HEK293 (cell line): ENCODE measurements around the gene AMPH.

Source experiments
- CTCF ChIA-PET: fragments of 350-600 bp; formaldehyde crosslinking; extraction: SDS; loops from one replicate; lab custom pipeline; 2021; ENCODE audit warnings: antibody characterized with exemption; lab: Yijun Ruan, JAX
- POLR2A ChIA-PET: fragments of 300-600 bp; formaldehyde crosslinking; extraction: SDS; loops from one replicate; lab custom pipeline; 2020; ENCODE audit warnings: antibody characterized with exemption, inconsistent platforms; lab: Yijun Ruan, JAX
- H3K27ac ChIP-seq: fragments of 200-500 bp; sonication (Bioruptor generic); 2 replicates; pipeline ENCODE4 v1.5.1; 2014; ENCODE audit warnings: low read depth, low read length, control low read depth, inconsistent platforms; ENCODE audit errors: extremely low read depth
- H3K36me3 ChIP-seq, 2 experiments: fragments of 200-500 bp in 1 of 2; sonication (Bioruptor generic) in 1 of 2; 1 replicate in 1 of 2; 2 replicates in 1 of 2; pipeline ENCODE4 v1.5.1; 2014 to 2017; ENCODE audit warnings: inconsistent platforms in 2 of 2, low read length in 2 of 2; ENCODE audit not compliant: control insufficient read depth in 2 of 2, insufficient read depth in 1 of 2
- H3K4me1 ChIP-seq: fragments of 200-500 bp; sonication (Bioruptor generic); 2 replicates; pipeline ENCODE4 v1.5.1; 2014; ENCODE audit warnings: mild to moderate bottlenecking, low read length, inconsistent platforms; ENCODE audit not compliant: control insufficient read depth, insufficient read depth
- H3K4me3 ChIP-seq: 2 replicates; pipeline ENCODE4 v1.5.1; 2011; ENCODE audit warnings: low read depth, mild to moderate bottlenecking, control low read depth, low read length, moderate library complexity
- H3K9me3 ChIP-seq: fragments of 200-500 bp; sonication (Bioruptor generic); 2 replicates; pipeline ENCODE4 v1.5.1; 2014; ENCODE audit warnings: low read depth, low read length, inconsistent platforms; ENCODE audit not compliant: control insufficient read depth, insufficient read depth
- BCL11B ChIP-seq: fragments of 450-650 bp; formaldehyde crosslinking; IDR thresholded peaks from 2 replicates; pipeline ENCODE4 v1.5.1; 2016; ENCODE audit warnings: low read depth, missing biosample characterization, missing genetic modification characterization
- ELK4 ChIP-seq: IDR thresholded peaks from 2 replicates; pipeline ENCODE4 v1.6.1; 2011; ENCODE audit warnings: mild to moderate bottlenecking, low read depth, low read length, borderline replicate concordance
- HIC1 ChIP-seq: fragments of 450-650 bp; formaldehyde crosslinking; IDR thresholded peaks from 2 replicates; pipeline ENCODE4 v1.5.1; 2016; ENCODE audit warnings: missing biosample characterization, missing genetic modification characterization
- KLF17 ChIP-seq: fragments of 450-650 bp; formaldehyde crosslinking; IDR thresholded peaks from 2 replicates; pipeline ENCODE4 v1.5.1; 2016; ENCODE audit warnings: missing biosample characterization, missing genetic modification characterization
- KLF7 ChIP-seq: fragments of 450-650 bp; formaldehyde crosslinking; IDR thresholded peaks from 2 replicates; pipeline ENCODE4 v1.5.1; 2016; ENCODE audit warnings: missing biosample characterization, missing genetic modification characterization, borderline replicate concordance
- PRDM2 ChIP-seq: fragments of 450-650 bp; formaldehyde crosslinking; IDR thresholded peaks from 2 replicates; pipeline ENCODE4 v1.5.1; 2016; ENCODE audit warnings: missing biosample characterization, missing genetic modification characterization, borderline replicate concordance
- SP7 ChIP-seq: fragments of 450-650 bp; formaldehyde crosslinking; IDR thresholded peaks from 2 replicates; pipeline ENCODE4 v1.5.1; 2016; ENCODE audit warnings: missing biosample characterization, missing genetic modification characterization
- ZNF148 ChIP-seq: fragments of 450-650 bp; formaldehyde crosslinking; IDR thresholded peaks from 2 replicates; pipeline ENCODE4 v1.5.0; 2017; ENCODE audit warnings: missing biosample characterization, missing genetic modification characterization, borderline replicate concordance
- ZNF211 ChIP-seq: fragments of 450-650 bp; formaldehyde crosslinking; IDR thresholded peaks from 2 replicates; pipeline ENCODE4 v1.5.1; 2016; ENCODE audit warnings: low read depth, missing biosample characterization, missing genetic modification characterization
- ZNF302 ChIP-seq: fragments of 450-650 bp; formaldehyde crosslinking; IDR thresholded peaks from 2 replicates; pipeline ENCODE4 v1.5.1; 2016; ENCODE audit warnings: missing biosample characterization, missing genetic modification characterization, low read depth
- ZNF354C ChIP-seq: fragments of 450-650 bp; formaldehyde crosslinking; IDR thresholded peaks from 2 replicates; pipeline ENCODE4 v1.5.1; 2016; ENCODE audit warnings: missing biosample characterization, missing genetic modification characterization, low read depth, borderline replicate concordance
- ZNF366 ChIP-seq: fragments of 450-650 bp; formaldehyde crosslinking; conservative IDR thresholded peaks from 2 replicates; pipeline ENCODE4 v1.5.1; 2016; ENCODE audit warnings: missing biosample characterization, missing genetic modification characterization
- ZNF394 ChIP-seq: fragments of 450-650 bp; formaldehyde crosslinking; IDR thresholded peaks from 2 replicates; pipeline ENCODE4 v1.5.1; 2016; ENCODE audit warnings: missing biosample characterization, missing genetic modification characterization, mild to moderate bottlenecking, moderate library complexity, borderline replicate concordance
- ZNF558 ChIP-seq: fragments of 450-650 bp; formaldehyde crosslinking; IDR thresholded peaks from 2 replicates; pipeline ENCODE4 v1.5.1; 2016; ENCODE audit warnings: missing biosample characterization, missing genetic modification characterization
- ZNF654 ChIP-seq: fragments of 450-650 bp; formaldehyde crosslinking; IDR thresholded peaks from 2 replicates; pipeline ENCODE4 v1.5.1; 2016; ENCODE audit warnings: low read depth, missing biosample characterization, missing genetic modification characterization
- ZNF791 ChIP-seq: fragments of 450-650 bp; formaldehyde crosslinking; IDR thresholded peaks from 2 replicates; pipeline ENCODE4 v1.5.1; 2016; ENCODE audit warnings: missing biosample characterization, missing genetic modification characterization

The AMPH gene

GRCh38 chr7:38438970-38439369 is 192.2 kb downstream of the AMPH start:
- H3K4me3 ChIP-seq, result no peak overlapping the region
- no peaks in the 10 kb centered on the region for H3K4me1 ChIP-seq
- no peak for TF ChIP-seq ZNF654 (tag by site-specific recombination)
- TF ChIP-seq, all 188 proteins: peak for 0
- POLR2A ChIA-PET, result no interaction called here
- Histone ChIP-seq H3K36me3 (no peaks in the 10 kb centered on the region), H3K27ac (no peak overlapping the region), H3K9me3 (no peaks in the 10 kb centered on the region)
- CTCF ChIA-PET, result interaction anchor here (1.1 to 1.8 kb wide), 2 partner anchors 14 to 65 kb away, joined by 4 to 7 read pairs; no protein-coding TSS in a partner anchor

- ChIA-PET CTCF (interaction anchor here (0.5 to 1.1 kb wide), 4 partner anchors 22 to 357 kb away, joined by 3 to 4 read pairs (median 3); no protein-coding TSS in a partner anchor), POLR2A (no interaction called here)
- Histone ChIP-seq H3K36me3 (no peaks in the 10 kb centered on the region), H3K9me3 (no peaks in the 10 kb centered on the region), H3K4me3 (no peak overlapping the region), H3K27ac (no peak overlapping the region), H3K4me1 (no peaks in the 10 kb centered on the region)
- TF ChIP-seq ZNF211, result no peak
- no peak for TF ChIP-seq KLF7 (tag by site-specific recombination)
- no peak for TF ChIP-seq ZNF302 (tag by site-specific recombination)
- TF ChIP-seq KLF17 (tag by site-specific recombination), result no peak
- no peak for TF ChIP-seq HIC1 (tag by site-specific recombination)
- no peak for TF ChIP-seq SP7
- no peak for TF ChIP-seq ZNF354C (tag by site-specific recombination)
These were observed 198.5 kb downstream of the AMPH start for GRCh38 chr7:38432671-38433070.

- ChIA-PET CTCF (interaction anchor here (0.7 to 1.1 kb wide), 4 partner anchors 120 to 358 kb away, joined by 3 to 5 read pairs (median 4); no protein-coding TSS in a partner anchor), POLR2A (interaction anchor here (0.6 kb wide), 1 partner anchor 16 kb away, joined by 3 read pairs; no protein-coding TSS in a partner anchor)
- no peak for TF ChIP-seq ZNF148 (tag by site-specific recombination)
- no peak for TF ChIP-seq BCL11B (tag by site-specific recombination)
- no peak for TF ChIP-seq ZNF791 (tag by site-specific recombination)
- no peak for TF ChIP-seq PRDM2 (tag by site-specific recombination)
- TF ChIP-seq ZNF366 (tag by site-specific recombination), result no peak
- no peak for TF ChIP-seq ZNF394 (tag by site-specific recombination)
- TF ChIP-seq ELK4, result no peak
- TF ChIP-seq ZNF558 (tag by site-specific recombination), result no peak
- Histone ChIP-seq H3K9me3 (no peaks in the 10 kb centered on the region), H3K4me1 (no peaks in the 10 kb centered on the region), H3K36me3 (no peaks in the 10 kb centered on the region), H3K27ac (no peak overlapping the region), H3K4me3 (no peak overlapping the region)
These were observed 199.1 kb downstream of the AMPH start for GRCh38 chr7:38432080-38432479.
